ENCODE data around the gene DVL2.
"Not testable (repeated sequence)": the region's sequence is repeated elsewhere in the genome, so short reads cannot be mapped to it uniquely, and the experiment has no call there.

Gene DVL2

DNA sequence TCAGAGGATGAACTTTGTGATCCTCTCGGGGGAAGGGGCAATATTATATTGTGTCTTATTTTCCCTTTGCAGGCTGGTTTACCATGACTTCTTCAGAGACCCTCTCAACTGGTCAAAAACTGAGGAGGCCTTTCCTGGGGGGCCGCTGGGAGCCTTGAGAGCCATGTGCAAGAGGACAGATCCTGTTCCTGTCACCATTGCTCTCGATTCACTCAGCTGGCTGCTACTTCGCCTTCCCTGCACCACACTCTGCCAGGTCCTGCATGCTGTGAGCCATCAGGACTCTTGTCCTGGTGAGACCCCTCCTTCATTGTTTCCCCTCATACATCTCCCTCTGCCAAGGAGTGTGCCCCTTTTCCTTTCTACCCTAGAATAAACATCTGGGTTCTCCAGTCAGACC lies 20.2 kb upstream of the DVL2 start:
- DNase-seq = no peak

GRCh38 chr17:7253082-7253481 lies 18.8 kb upstream of the DVL2 start:
- no peak for DNase-seq

GRCh38 chr17:7252176-7253043 lies 18.1 kb upstream of the DVL2 start, which contains the start of gene ELP5:
Gene ELP5, plus strand, starts transcription at chr17:7252215. Its CDS starts 336 bp downstream, at chr17:7252551.
- DNase-seq = peak; percentile 89 to 91

DNA sequence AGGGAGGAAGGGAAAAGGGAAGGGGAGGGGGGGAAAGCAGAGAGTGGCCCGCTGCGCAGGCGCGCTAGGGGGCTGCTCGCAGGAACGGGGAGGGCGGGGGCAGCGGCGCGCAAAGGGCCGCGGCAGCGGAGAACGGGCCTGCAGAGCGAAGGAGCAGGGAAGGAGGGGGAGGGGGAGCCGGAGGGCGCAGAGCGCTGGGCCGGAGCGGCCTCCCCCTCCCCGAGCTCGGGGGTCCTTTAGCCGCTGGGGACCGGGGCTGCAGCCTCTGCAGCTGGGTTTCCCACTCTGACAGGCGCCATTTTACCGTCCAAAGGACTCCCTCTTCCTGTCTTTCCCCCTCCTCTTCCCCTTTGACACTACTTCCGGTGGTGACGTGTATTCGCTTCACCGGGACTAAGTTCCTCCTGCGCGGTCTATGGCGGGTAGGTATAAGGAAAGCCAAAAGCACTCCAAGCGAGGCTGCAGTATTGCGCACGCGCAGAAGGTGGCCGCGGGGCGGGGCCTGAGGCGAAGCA lies 17.4 kb upstream of the DVL2 start, which contains the start of gene CTDNEP1:
Gene CTDNEP1 (minus strand): TSS at position 74 of the 515 bp plus-strand sequence. CDS start 438 bp downstream, outside the sequence.
- DNase-seq = peak; percentile 99

DNA sequence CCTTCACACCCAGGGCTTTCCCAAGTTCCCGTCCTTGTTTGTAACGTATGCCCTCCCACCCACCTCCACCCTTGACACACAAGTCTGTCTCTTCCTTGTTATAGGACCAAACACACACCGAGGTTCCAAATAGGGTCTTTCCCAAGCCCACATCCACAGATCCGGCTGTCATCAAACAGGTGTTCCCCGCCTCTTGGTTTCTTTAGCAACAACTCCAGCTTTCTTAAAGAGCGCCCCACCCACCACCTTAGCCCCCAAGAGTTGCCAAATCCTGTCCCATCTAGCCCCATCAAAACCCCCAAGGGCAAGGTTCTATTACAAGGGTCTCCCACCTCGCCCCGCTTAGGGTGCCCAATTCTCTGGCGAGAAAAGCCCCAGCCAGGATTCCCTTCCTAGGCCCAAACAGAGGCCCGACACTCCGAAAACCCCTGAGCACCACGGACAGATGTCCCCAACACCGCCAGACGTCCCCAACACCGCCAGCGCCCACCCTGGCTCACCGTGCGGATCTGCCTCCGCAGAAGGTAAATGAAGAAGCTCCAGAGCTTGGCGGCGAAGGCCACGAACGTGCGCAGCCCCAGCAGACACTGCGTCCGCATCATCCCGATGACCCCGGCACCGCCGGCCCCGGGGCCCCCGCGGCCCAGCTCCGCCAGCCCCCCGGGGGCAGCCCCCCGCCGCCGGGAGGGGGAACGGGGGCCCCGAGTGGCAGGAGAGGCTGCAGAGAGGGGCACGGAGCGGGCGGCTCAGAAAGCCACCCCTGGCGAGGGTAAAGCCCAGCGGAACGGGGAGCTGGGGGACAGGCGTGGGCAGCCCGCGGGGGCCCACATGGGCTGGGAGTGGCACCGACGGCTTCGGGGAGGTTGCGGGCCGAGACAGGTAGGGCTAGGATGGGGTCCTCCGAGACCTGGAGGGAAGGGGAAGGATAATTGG lies 16.6 kb upstream of the DVL2 start:
- peak; percentile 68 to 74 for DNase-seq

DNA sequence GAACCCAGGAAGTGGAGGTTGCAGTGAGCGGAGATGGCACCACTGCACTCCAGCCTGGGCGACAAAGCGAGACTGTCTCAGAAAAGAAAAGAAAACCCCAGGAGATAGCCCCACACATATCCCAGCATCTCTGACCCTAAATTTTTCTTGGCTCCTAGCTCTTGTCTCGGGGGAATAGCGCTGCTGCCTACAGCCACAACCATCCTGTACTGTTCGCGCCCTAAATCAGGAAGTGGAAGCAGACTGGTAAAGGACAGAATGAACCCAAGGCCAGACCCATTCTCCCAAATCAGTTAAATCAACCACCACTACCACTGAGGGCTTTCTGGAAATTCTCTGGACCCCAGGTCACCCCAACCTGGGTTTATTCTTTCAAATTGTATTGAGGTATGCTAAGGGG lies 15.5 kb upstream of the DVL2 start:
- no peak for DNase-seq

GRCh38 chr17:7249214-7249613 lies 14.9 kb upstream of the DVL2 start:
- no peak for DNase-seq

- DNase-seq = no peak
Observed at GRCh38 chr17:7248796-7249195, 14.5 kb upstream of the DVL2 start.

GRCh38 chr17:7246779-7247178 lies 12.5 kb upstream of the DVL2 start:
- DNase-seq = no peak

GRCh38 chr17:7243838-7244237 lies 9.5 kb upstream of the DVL2 start:
- DNase-seq = not testable (repeated sequence)

DNA sequence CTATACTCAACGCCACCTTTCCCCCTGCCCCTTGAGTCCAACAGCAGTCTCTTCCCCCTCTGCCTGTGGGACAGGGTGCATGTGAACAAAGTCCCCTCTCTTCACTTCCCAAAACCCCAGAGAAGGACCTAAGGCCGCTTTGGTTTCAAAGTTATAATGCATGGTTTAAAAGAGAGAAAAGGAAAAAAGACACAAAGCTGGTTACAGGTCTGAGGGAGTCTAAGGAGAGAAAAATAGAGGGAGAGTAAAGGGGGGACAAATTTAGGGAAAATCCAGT lies 9.1 kb upstream of the DVL2 start:
- DNase-seq = no peak

DNA sequence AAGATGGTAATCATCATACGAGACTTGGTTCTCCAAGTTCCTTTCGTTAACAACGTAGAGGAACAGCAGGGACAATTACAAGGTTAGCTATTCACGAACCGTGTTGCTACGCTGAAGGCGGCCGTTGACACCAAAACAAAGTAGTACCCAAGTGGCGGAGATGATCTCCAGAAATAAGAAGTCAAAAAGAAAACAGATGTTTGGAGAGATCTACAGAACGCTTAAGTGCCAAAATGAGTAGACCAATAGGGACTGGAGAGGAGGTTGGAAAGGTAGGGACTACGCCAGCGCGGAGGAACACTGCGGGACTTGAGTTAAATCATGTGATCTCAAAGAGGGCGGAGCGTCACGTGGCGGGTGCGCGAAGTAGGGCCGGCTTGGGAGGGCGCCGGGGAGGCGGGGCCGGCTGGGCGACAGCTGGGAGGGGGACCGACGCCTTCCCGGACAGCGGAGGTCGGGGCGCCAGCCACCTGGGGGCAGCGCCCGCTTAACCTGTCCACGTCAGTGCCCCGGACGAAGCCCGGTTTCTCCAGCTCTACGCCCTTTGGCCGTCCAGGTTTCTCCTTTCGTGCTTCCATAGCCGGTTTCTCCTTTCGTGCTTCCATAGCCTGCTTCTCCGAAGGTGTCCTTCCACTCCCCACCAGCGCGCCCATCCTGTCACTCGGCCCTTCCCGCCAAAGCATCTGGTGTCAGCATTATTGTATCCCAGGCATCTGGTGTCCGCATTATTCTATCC lies 8.6 kb upstream of the DVL2 start:
- DNase-seq = peak; percentile 93 to 94

- DNase-seq = peak; percentile 90 to 94
Observed at GRCh38 chr17:7241783-7242716, 7.7 kb upstream of the DVL2 start, which contains the start of gene GABARAP. Gene GABARAP, minus strand, starts transcription at chr17:7242449. Its CDS starts 119 bp downstream, at chr17:7242330.

- DNase-seq = no peak
Observed at GRCh38 chr17:7241090-7241733, 6.9 kb upstream of the DVL2 start.

GRCh38 chr17:7240375-7240774 lies 6.1 kb upstream of the DVL2 start:
- peak in 1 of 2 donors; percentile 31 for DNase-seq

DNA sequence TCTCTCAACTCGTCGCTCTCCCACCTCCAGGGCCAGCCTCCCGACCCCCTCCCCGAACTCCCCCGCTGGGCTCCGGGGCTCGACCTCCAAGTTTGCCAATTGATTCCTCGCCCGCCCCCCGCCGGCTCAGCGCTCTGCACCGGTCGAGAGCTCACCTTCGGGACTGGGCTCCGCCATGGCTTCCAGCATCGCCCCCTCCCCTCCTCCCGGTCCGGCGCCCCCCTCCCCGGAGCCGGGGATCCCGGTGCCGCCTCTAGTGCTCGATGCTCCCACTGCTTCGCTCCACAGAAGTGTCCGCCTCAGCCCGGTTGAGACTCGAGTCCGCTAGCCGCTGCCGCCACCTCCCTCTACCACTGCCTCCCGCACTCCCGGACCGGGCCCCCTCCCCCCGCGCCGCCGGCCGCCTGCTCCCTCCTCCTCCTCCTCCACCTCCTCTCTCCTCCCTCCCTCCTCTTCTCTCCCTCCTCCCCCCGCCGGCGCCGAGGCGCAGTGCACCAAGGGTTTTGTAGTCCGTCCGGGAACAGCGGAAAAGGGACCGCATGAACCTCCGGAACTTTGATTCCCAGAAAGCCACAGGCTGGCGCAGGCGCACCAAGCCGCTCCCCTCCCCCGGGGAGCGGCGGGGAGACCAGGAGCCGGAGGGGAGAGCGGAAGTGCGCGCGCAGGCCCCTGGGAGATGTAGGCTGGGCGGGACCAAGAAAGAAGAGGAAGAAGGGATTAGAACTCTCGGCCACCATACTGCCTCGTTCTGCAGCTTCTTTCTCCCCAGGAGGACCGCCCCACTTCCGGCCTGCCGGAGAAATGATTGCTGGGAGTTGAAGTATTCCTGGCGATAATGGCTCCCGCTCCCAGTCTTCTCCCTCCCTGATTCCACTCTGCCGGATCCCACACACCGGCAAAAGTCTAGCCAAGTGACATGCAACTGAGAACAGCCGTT lies 5.0 kb upstream of the DVL2 start, which contains the start of gene PHF23:
Gene PHF23 (minus strand): TSS at position 367 of the 937 bp plus-strand sequence. CDS start 178 bp downstream, at position 189.
- peak; percentile 99 for DNase-seq

DNA sequence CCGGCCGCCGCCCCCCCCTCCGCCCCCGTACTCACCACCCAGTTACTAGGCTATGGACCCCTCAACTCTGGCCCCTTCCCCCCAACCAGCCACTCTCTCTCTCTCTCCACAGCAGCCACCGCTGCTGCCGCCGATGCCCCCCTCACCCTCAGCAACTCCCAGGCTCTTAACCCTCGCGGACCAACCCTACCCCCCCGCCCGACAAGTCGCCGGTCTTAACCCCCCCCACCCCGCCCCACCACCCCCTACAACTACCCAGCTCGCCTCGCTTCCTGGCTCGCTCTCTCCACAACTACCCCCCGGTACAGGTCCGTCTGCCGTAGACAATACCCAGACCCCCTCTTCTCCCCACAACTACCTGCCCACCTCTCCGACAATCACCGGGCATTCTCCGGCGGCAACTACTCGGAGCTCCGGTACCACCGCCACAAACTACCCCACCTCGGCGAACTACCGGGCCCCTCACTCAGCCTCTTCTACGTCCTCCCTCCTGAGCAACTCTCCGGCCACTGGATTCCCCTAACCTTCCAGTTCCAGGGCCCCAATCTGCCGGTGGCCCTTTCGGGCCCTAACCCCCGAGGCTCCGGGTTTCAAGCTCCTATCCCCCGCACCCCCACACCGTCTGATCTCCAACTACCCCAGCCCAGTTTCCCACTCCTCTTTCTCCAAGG lies 4.2 kb upstream of the DVL2 start:
- DNase-seq = peak; percentile 52 to 62

DNA sequence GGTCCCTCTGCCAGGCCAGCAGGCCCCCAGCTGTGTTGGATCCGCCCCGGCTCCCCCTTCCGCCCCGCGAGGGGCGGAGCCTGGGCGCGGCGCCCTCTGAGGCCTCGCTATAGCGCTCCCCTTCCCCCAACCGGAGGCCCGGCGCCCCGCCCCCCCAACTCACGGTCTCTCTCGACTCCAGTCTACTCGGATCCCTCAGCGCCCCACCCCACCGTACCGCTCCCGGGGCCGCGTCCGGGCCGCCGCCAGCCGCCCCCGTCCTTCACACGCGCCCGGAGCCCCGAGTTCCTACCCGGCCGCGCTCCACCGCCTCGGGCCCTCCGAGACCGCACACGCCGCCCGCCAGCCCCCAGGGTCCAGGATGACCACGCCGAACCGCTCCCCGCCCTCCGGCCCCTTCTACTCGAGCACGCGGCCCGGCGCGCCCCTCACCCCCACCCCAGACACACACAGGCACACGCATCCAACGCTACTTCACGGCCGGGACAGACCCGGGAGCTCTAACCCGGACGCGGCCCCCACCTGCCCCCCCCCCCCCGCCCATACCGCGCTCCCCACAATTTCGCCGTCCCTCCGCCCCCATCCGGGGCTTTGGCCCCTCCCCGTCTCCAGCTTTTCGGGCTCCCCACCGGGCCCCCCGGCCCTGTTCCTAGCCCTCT lies 3.6 kb upstream of the DVL2 start:
- peak; percentile 87 to 88 for DNase-seq

Measured in CD4-positive, alpha-beta T cell treated with Interleukin-1 beta for 1 hour (primary cell).